ENCODE data around the gene TRAK1.
"Not testable (repeated sequence)": the region's sequence is repeated elsewhere in the genome, so short reads cannot be mapped to it uniquely, and the experiment has no call there.

The TRAK1 gene

GRCh38 chr3:42105994-42106393 is 14.8 kb downstream of the TRAK1 start:
- H3K23ac ChIP-seq (ENCODE audit: low read length in 2 of 2); H3K4me2 ChIP-seq (ENCODE audit: low read length, poor library complexity, severe bottlenecking); DNase-seq; H3K4ac ChIP-seq (ENCODE audit: low read depth in 1 of 2, low read length in 2 of 2); H4K8ac ChIP-seq (ENCODE audit: low read length); H2AK5ac ChIP-seq (ENCODE audit: low read length, severe bottlenecking); H3K4me1 ChIP-seq (ENCODE audit: control insufficient read depth, insufficient read depth, low read depth, low read length); H2BK5ac ChIP-seq (ENCODE audit: low read depth, low read length, poor library complexity, severe bottlenecking); H3K9me3 ChIP-seq (ENCODE audit: control insufficient read depth, low read length); H3K18ac ChIP-seq (ENCODE audit: low read depth in 1 of 2, low read length in 2 of 2); H3K14ac ChIP-seq (ENCODE audit: low read length in 2 of 2); H3K27me3 ChIP-seq (ENCODE audit: control insufficient read depth in 1 of 2, insufficient read depth in 1 of 2, low read length in 2 of 2); H2BK15ac ChIP-seq (ENCODE audit: low read depth, poor library complexity, severe bottlenecking); H3K4me3 ChIP-seq (ENCODE audit: insufficient read depth in 1 of 2, low read depth in 1 of 2, low read length in 2 of 2); H4K91ac ChIP-seq (ENCODE audit: low read length); H2BK12ac ChIP-seq (ENCODE audit: low read length in 2 of 2); H3K27ac ChIP-seq (ENCODE audit: low read length, poor library complexity, severe bottlenecking); H3K9ac ChIP-seq (ENCODE audit: low read length); H2BK120ac ChIP-seq (ENCODE audit: low read depth, low read length); H2AFZ ChIP-seq (ENCODE audit: low read depth, low read length): not testable (repeated sequence)
- Histone ChIP-seq H3K79me1 (replicated peaks; ENCODE audit: low read length, poor library complexity, severe bottlenecking) (peaks cover 24% of the 10 kb centered on the region), H3K36me3 (ENCODE audit: control insufficient read depth in 1 of 2, insufficient read depth in 2 of 2, low read depth in 1 of 2, low read length in 2 of 2) (peaks cover 9 to 10% of the 10 kb centered on the region in 2 experiments)
- no CpG with 5 or more reads among the region's 2 CpGs for WGBS

DNA sequence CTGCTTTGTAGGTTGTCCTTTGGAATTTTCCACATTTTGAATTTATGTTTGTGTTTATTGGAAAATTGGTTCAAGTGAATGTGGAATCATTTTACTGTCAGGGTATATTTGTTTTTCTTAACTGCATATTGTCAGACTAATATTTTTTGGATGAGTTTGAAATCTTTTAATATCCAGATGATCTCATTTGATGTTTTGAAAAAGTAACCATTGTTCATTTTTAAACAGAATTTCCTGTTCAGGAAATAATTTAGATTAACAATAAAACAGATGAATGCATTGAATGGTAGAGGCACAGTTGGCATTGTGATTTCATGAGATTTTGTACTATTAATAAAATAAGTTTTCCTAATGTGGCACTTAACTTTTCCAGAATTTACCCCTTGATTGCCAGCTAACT is 15.5 kb downstream of the TRAK1 start:
- H3K4me1 ChIP-seq (ENCODE audit: control insufficient read depth, insufficient read depth, low read depth, low read length) = peaks cover 4% of the 10 kb centered on the region
- peaks cover 9 to 10% of the 10 kb centered on the region in 2 experiments for H3K36me3 ChIP-seq (ENCODE audit: control insufficient read depth in 1 of 2, insufficient read depth in 2 of 2, low read depth in 1 of 2, low read length in 2 of 2)
- no peak overlapping the region for H3K27ac ChIP-seq (ENCODE audit: low read length, poor library complexity, severe bottlenecking)
- no peaks in the 10 kb centered on the region for H3K27me3 ChIP-seq (ENCODE audit: control insufficient read depth in 1 of 2, insufficient read depth in 1 of 2, low read length in 2 of 2)
- H2AK5ac ChIP-seq (ENCODE audit: low read length, severe bottlenecking) = no peak overlapping the region
- H3K18ac ChIP-seq (ENCODE audit: low read depth in 1 of 2, low read length in 2 of 2) = no peak overlapping the region
- no peak overlapping the region for H2AFZ ChIP-seq (ENCODE audit: low read depth, low read length)
- no peak overlapping the region for H2BK15ac ChIP-seq (ENCODE audit: low read depth, poor library complexity, severe bottlenecking)
- H3K79me1 ChIP-seq (replicated peaks; ENCODE audit: low read length, poor library complexity, severe bottlenecking) = peaks cover 22% of the 10 kb centered on the region
- no peak overlapping the region for H4K8ac ChIP-seq (ENCODE audit: low read length)
- H3K23ac ChIP-seq (ENCODE audit: low read length in 2 of 2) = no peak overlapping the region
- H2BK120ac ChIP-seq (ENCODE audit: low read depth, low read length) = no peak overlapping the region
- H3K4me2 ChIP-seq (ENCODE audit: low read length, poor library complexity, severe bottlenecking) = no peak overlapping the region
- H3K14ac ChIP-seq (ENCODE audit: low read length in 2 of 2) = no peak overlapping the region
- H2BK5ac ChIP-seq (ENCODE audit: low read depth, low read length, poor library complexity, severe bottlenecking) = no peak overlapping the region
- no peak overlapping the region for H3K4ac ChIP-seq (ENCODE audit: low read depth in 1 of 2, low read length in 2 of 2)
- H3K9ac ChIP-seq (ENCODE audit: low read length) = no peak overlapping the region
- no peak overlapping the region for H2BK12ac ChIP-seq (ENCODE audit: low read length in 2 of 2)
- no peak for DNase-seq
- no peaks in the 10 kb centered on the region for H3K9me3 ChIP-seq (ENCODE audit: control insufficient read depth, low read length)
- no peak overlapping the region for H3K4me3 ChIP-seq (ENCODE audit: insufficient read depth in 1 of 2, low read depth in 1 of 2, low read length in 2 of 2)
- H4K91ac ChIP-seq (ENCODE audit: low read length) = no peak overlapping the region

DNA sequence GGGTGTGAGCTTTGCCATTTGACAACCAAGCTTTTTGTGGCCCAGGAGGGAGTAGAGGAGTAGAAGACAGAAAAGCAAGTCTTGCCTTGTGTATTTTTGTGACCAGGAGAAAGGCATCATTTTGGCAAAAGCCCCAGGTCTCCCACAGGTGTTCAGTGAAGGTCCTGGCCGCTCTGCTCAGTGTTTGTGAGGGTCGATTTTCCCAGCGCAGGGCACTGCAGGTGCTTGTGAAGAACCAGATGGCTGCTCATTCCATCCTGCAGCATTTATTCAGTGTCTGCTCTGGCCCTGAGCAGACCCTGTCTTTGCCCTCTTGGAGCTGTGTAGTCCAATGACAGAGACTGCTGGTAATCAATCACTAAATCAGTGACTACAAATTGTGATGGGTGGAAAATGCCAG is 19.5 kb downstream of the TRAK1 start:
- no peaks in the 10 kb centered on the region for H3K27me3 ChIP-seq (ENCODE audit: control insufficient read depth in 1 of 2, insufficient read depth in 1 of 2, low read length in 2 of 2)
- H3K4me3 ChIP-seq (ENCODE audit: insufficient read depth in 1 of 2, low read depth in 1 of 2, low read length in 2 of 2) = no peak overlapping the region
- H3K23ac ChIP-seq (ENCODE audit: low read length in 2 of 2) = no peak overlapping the region
- H2BK120ac ChIP-seq (ENCODE audit: low read depth, low read length) = no peak overlapping the region
- no peak overlapping the region for H3K9ac ChIP-seq (ENCODE audit: low read length)
- no peak overlapping the region for H2BK5ac ChIP-seq (ENCODE audit: low read depth, low read length, poor library complexity, severe bottlenecking)
- peaks cover 0 to 12% of the 10 kb centered on the region in 2 experiments for H3K36me3 ChIP-seq (ENCODE audit: control insufficient read depth in 1 of 2, insufficient read depth in 2 of 2, low read depth in 1 of 2, low read length in 2 of 2)
- WGBS = 94% methylated on average over 3 of the region's 3 CpGs
- no peak overlapping the region for H2AFZ ChIP-seq (ENCODE audit: low read depth, low read length)
- H3K9me3 ChIP-seq (ENCODE audit: control insufficient read depth, low read length) = no peaks in the 10 kb centered on the region
- peaks cover 18% of the 10 kb centered on the region for H3K79me1 ChIP-seq (replicated peaks; ENCODE audit: low read length, poor library complexity, severe bottlenecking)
- no peak for DNase-seq
- H2BK12ac ChIP-seq (ENCODE audit: low read length in 2 of 2) = no peak overlapping the region
- H3K4ac ChIP-seq (ENCODE audit: low read depth in 1 of 2, low read length in 2 of 2) = no peak overlapping the region
- no peak overlapping the region for H3K14ac ChIP-seq (ENCODE audit: low read length in 2 of 2)
- no peak overlapping the region for H4K91ac ChIP-seq (ENCODE audit: low read length)
- no peak overlapping the region for H2BK15ac ChIP-seq (ENCODE audit: low read depth, poor library complexity, severe bottlenecking)
- H2AK5ac ChIP-seq (ENCODE audit: low read length, severe bottlenecking) = no peak overlapping the region
- H3K4me2 ChIP-seq (ENCODE audit: low read length, poor library complexity, severe bottlenecking) = no peak overlapping the region
- no peaks in the 10 kb centered on the region for H3K4me1 ChIP-seq (ENCODE audit: control insufficient read depth, insufficient read depth, low read depth, low read length)
- no peak overlapping the region for H3K18ac ChIP-seq (ENCODE audit: low read depth in 1 of 2, low read length in 2 of 2)
- no peak overlapping the region for H3K27ac ChIP-seq (ENCODE audit: low read length, poor library complexity, severe bottlenecking)
- H4K8ac ChIP-seq (ENCODE audit: low read length) = no peak overlapping the region

DNA sequence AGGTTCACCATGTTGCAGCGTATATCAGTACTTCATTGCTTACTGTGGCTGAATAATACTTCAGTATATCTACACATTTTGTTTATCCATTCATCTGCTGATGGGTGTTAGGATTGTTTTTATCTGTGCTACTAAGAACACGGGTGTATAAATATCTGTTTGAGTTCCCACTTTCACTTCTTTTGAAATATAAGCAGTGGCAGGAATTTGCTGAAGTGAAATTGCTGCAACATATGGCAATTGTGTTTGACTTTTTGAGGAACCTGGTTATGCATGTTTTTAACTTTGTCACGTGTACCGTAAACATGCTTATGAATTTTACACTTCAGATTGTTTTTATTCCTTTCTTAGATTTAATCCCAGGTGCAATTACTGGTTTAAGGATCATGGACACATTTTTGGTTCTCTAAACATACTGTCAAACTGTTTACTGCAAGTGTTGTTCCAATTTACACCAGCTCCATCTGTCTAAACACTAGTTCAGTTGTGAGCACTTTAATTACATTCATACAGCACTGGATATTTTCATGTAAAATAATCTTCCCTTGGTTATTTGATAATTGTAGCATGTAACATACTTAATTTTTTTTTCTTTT is 23.1 kb downstream of the TRAK1 start:
- H3K4ac ChIP-seq (ENCODE audit: low read depth in 1 of 2, low read length in 2 of 2) = no peak overlapping the region
- no peak overlapping the region for H3K27ac ChIP-seq (ENCODE audit: low read length, poor library complexity, severe bottlenecking)
- no peak overlapping the region for H3K4me3 ChIP-seq (ENCODE audit: insufficient read depth in 1 of 2, low read depth in 1 of 2, low read length in 2 of 2)
- no peak overlapping the region for H2BK5ac ChIP-seq (ENCODE audit: low read depth, low read length, poor library complexity, severe bottlenecking)
- no peak overlapping the region for H4K91ac ChIP-seq (ENCODE audit: low read length)
- peaks cover 0 to 12% of the 10 kb centered on the region in 2 experiments for H3K36me3 ChIP-seq (ENCODE audit: control insufficient read depth in 1 of 2, insufficient read depth in 2 of 2, low read depth in 1 of 2, low read length in 2 of 2)
- no peak overlapping the region for H3K23ac ChIP-seq (ENCODE audit: low read length in 2 of 2)
- H2BK15ac ChIP-seq (ENCODE audit: low read depth, poor library complexity, severe bottlenecking) = no peak overlapping the region
- no peaks in the 10 kb centered on the region for H3K27me3 ChIP-seq (ENCODE audit: control insufficient read depth in 1 of 2, insufficient read depth in 1 of 2, low read length in 2 of 2)
- no peak overlapping the region for H3K18ac ChIP-seq (ENCODE audit: low read depth in 1 of 2, low read length in 2 of 2)
- H2AK5ac ChIP-seq (ENCODE audit: low read length, severe bottlenecking) = no peak overlapping the region
- no peak overlapping the region for H2AFZ ChIP-seq (ENCODE audit: low read depth, low read length)
- H2BK12ac ChIP-seq (ENCODE audit: low read length in 2 of 2) = no peak overlapping the region
- DNase-seq = no peak
- H3K14ac ChIP-seq (ENCODE audit: low read length in 2 of 2) = no peak overlapping the region
- peaks cover 16% of the 10 kb centered on the region for H3K79me1 ChIP-seq (replicated peaks; ENCODE audit: low read length, poor library complexity, severe bottlenecking)
- H3K9me3 ChIP-seq (ENCODE audit: control insufficient read depth, low read length) = no peaks in the 10 kb centered on the region
- H3K9ac ChIP-seq (ENCODE audit: low read length) = no peak overlapping the region
- no peak overlapping the region for H4K8ac ChIP-seq (ENCODE audit: low read length)
- H2BK120ac ChIP-seq (ENCODE audit: low read depth, low read length) = no peak overlapping the region
- H3K4me1 ChIP-seq (ENCODE audit: control insufficient read depth, insufficient read depth, low read depth, low read length) = peaks cover 16% of the 10 kb centered on the region
- H3K4me2 ChIP-seq (ENCODE audit: low read length, poor library complexity, severe bottlenecking) = no peak overlapping the region
- WGBS = 91% methylated on average over 3 of the region's 4 CpGs
